ENCODE data around the gene DACT1. TPM values are rescaled to one million over a fixed set of nuclear protein-coding genes. Genes with fewer than 3 reads are reported as not detected.

DACT1 gene
- total RNA-seq, 4 donors from 2014 or later = 2.7 to 9.7 (median 4.3) TPM

- no peak for TF ChIP-seq CTCF (IDR thresholded peaks at IDR 0.05)
- ATAC-seq (ENCODE audit: low FRiP score) = no peak
- DNase-seq (ENCODE audit: low spot score) = no peak
These were observed 11.3 kb upstream of the DACT1 start for GRCh38 chr14:58626431-58626831.

- TF ChIP-seq CTCF (IDR thresholded peaks at IDR 0.05) = no peak
- ATAC-seq (ENCODE audit: low FRiP score) (no peak), DNase-seq (ENCODE audit: low spot score) (no peak)
These were observed 9.4 kb upstream of the DACT1 start for GRCh38 chr14:58628406-58628805.

- ATAC-seq (ENCODE audit: low FRiP score) = no peak
- TF ChIP-seq CTCF (IDR thresholded peaks at IDR 0.05) = no peak
- DNase-seq (ENCODE audit: low spot score) = no peak
These were observed 8.5 kb upstream of the DACT1 start for GRCh38 chr14:58629281-58629680.

- ATAC-seq (ENCODE audit: low FRiP score) = no peak
- TF ChIP-seq CTCF (IDR thresholded peaks at IDR 0.05) = no peak
- DNase-seq (ENCODE audit: low spot score) = no peak
These were observed 6.0 kb upstream of the DACT1 start for GRCh38 chr14:58631732-58632131.

GRCh38 chr14:58633831-58634230 is 3.9 kb upstream of the DACT1 start:
- no peak for TF ChIP-seq CTCF (IDR thresholded peaks at IDR 0.05)
- ATAC-seq (ENCODE audit: low FRiP score) (no peak), DNase-seq (ENCODE audit: low spot score) (no peak)

GRCh38 chr14:58634406-58635090 is 3.2 kb upstream of the DACT1 start:
- ATAC-seq (ENCODE audit: low FRiP score) = no peak
- DNase-seq (ENCODE audit: low spot score) = no peak
- TF ChIP-seq CTCF (IDR thresholded peaks at IDR 0.05) = no peak

- DNase-seq (ENCODE audit: low spot score) (no peak), ATAC-seq (ENCODE audit: low FRiP score) (no peak)
- TF ChIP-seq CTCF (IDR thresholded peaks at IDR 0.05) = no peak
These were observed 2.5 kb upstream of the DACT1 start for GRCh38 chr14:58635091-58635830.
